Activated CD4-positive, alpha-beta T cell treated with anti-CD3 and anti-CD28 coated beads for 48 hours (primary cell): Measurements from ENCODE around the gene MBOAT7.
"Not testable (repeated sequence)": the region's sequence is repeated elsewhere in the genome, so short reads cannot be mapped to it uniquely, and the experiment has no call there.

Experiments
- DNase-seq: peaks from one replicate; pipeline ENCODE4 v3.0.0-alpha.2; 2020

MBOAT7 gene

GRCh38 chr19:54208784-54209057 is 19.3 kb upstream of the MBOAT7 start:
- no peak for DNase-seq

- DNase-seq: peak; percentile 67
Measured at GRCh38 chr19:54207983-54208783, 18.8 kb upstream of the MBOAT7 start.

- no peak for DNase-seq
Measured at GRCh38 chr19:54207676-54207982, 18.2 kb upstream of the MBOAT7 start.

GRCh38 chr19:54207193-54207592 is 17.8 kb upstream of the MBOAT7 start:
- not testable (repeated sequence) for DNase-seq

- no peak for DNase-seq
Measured at GRCh38 chr19:54206831-54207177, 17.4 kb upstream of the MBOAT7 start.

- DNase-seq: no peak
Measured at GRCh38 chr19:54206030-54206830, 16.9 kb upstream of the MBOAT7 start.

- DNase-seq: no peak
Measured at GRCh38 chr19:54204767-54205468, 15.5 kb upstream of the MBOAT7 start.

- DNase-seq: no peak
Measured at GRCh38 chr19:54203151-54203611, 13.8 kb upstream of the MBOAT7 start.

GRCh38 chr19:54201980-54202379 is 12.6 kb upstream of the MBOAT7 start:
- no peak for DNase-seq

- no peak for DNase-seq
Measured at GRCh38 chr19:54201172-54201701, 11.9 kb upstream of the MBOAT7 start.

- DNase-seq: no peak
Measured at GRCh38 chr19:54199401-54199800, 10.0 kb upstream of the MBOAT7 start.

GRCh38 chr19:54197121-54197520 is 7.7 kb upstream of the MBOAT7 start:
- no peak for DNase-seq

GRCh38 chr19:54196536-54196935 is 7.2 kb upstream of the MBOAT7 start:
- DNase-seq: no peak

- DNase-seq: not testable (repeated sequence)
Measured at GRCh38 chr19:54194463-54194862, 5.1 kb upstream of the MBOAT7 start.

GRCh38 chr19:54193011-54193410 is 3.6 kb upstream of the MBOAT7 start:
- DNase-seq: no peak

- no peak for DNase-seq
Measured at GRCh38 chr19:54191811-54192453, 2.6 kb upstream of the MBOAT7 start.

- DNase-seq: peak; percentile 88
Measured at GRCh38 chr19:54191011-54191810, 1.8 kb upstream of the MBOAT7 start, which contains the start of gene TSEN34. Gene TSEN34 (plus strand): TSS chr19:54191308. CDS start chr19:54191365, 57 bp downstream.

- peak; percentile 100 for DNase-seq
Measured at GRCh38 chr19:54190503-54191010, 1.2 kb upstream of the MBOAT7 start.

GRCh38 chr19:54189735-54190502 is 539 bp upstream of the MBOAT7 start:
- peak; percentile 100 for DNase-seq

- peak; percentile 75 for DNase-seq
Measured at GRCh38 chr19:54188215-54188871, 1.0 kb downstream of the MBOAT7 start.
